PFSK-1 (cell line): ENCODE measurements around the gene MAPRE3.

Experiments
- FOXP2 ChIP-seq: optimal IDR thresholded peaks from 2 replicates; pipeline ENCODE3; 2011; ENCODE audit warnings: borderline replicate concordance, control low read depth, inconsistent platforms; ENCODE audit not compliant: insufficient read depth; ENCODE audit errors: extremely low read length, extremely low read depth
- REST ChIP-seq, 2 experiments: IDR thresholded peaks; 2 replicates each; pipeline versions ENCODE4 v1.6.1 to v1.8.0; 2011 to 2012; ENCODE audit warnings: low read depth in 2 of 2, low read length in 2 of 2, control low read depth in 1 of 2, inconsistent platforms in 1 of 2, mild to moderate bottlenecking in 1 of 2, moderate library complexity in 1 of 2; ENCODE audit not compliant: insufficient read depth in 1 of 2

GRCh38 chr2:26994983-26995382 is 24.5 kb downstream of the MAPRE3 start:
- TF ChIP-seq REST (IDR thresholded peaks at IDR 0.05; ENCODE audit: insufficient read depth in 1 of 2, low read depth in 2 of 2, low read length in 2 of 2) (no peak), FOXP2 (no peak)
